OCI-M1 (cell line): ENCODE results near the gene TENM3.
A peak's percentile ranks its signal among the peaks of the same experiment; 100 is the strongest.

Source experiments
- DNase-seq: peaks from one replicate; lab custom pipeline; 2025; lab: John Stamatoyannopoulos, UW

Gene TENM3

GRCh38 chr4:182624281-182624680, 381.1 kb downstream of the TENM3 start:
- no peak for DNase-seq

GRCh38 chr4:182625193-182625592, 382.0 kb downstream of the TENM3 start:
- no peak for DNase-seq

GRCh38 chr4:182627996-182628395, 384.8 kb downstream of the TENM3 start:
- DNase-seq, result no peak

GRCh38 chr4:182628544-182628943, 385.3 kb downstream of the TENM3 start:
- no peak for DNase-seq

GRCh38 chr4:182629096-182629495, 385.9 kb downstream of the TENM3 start:
- DNase-seq, result no peak

GRCh38 chr4:182640491-182640890, 397.3 kb downstream of the TENM3 start:
- DNase-seq, result no peak

GRCh38 chr4:182640932-182641331, 397.7 kb downstream of the TENM3 start:
- DNase-seq, result peak; percentile 54

- peak; percentile 77 for DNase-seq
Measured at GRCh38 chr4:182642831-182643230, 399.6 kb downstream of the TENM3 start.

GRCh38 chr4:182643801-182644682, 400.8 kb downstream of the TENM3 start:
- DNase-seq, result no peak

GRCh38 chr4:182644683-182645050, 401.5 kb downstream of the TENM3 start:
- no peak for DNase-seq

- DNase-seq, result no peak
Measured at GRCh38 chr4:182645511-182645910, 402.3 kb downstream of the TENM3 start.

- DNase-seq, result no peak
Measured at GRCh38 chr4:182647646-182648300, 404.6 kb downstream of the TENM3 start.

- DNase-seq, result no peak
Measured at GRCh38 chr4:182648766-182649165, 405.6 kb downstream of the TENM3 start.

GRCh38 chr4:182649698-182650477, 406.7 kb downstream of the TENM3 start:
- DNase-seq, result no peak

GRCh38 chr4:182653596-182653995, 410.4 kb downstream of the TENM3 start:
- no peak for DNase-seq

- DNase-seq, result no peak
Measured at GRCh38 chr4:182655340-182655739, 412.1 kb downstream of the TENM3 start.

GRCh38 chr4:182662551-182662950, 419.3 kb downstream of the TENM3 start:
- no peak for DNase-seq

- DNase-seq, result no peak
Measured at GRCh38 chr4:182671231-182671630, 428.0 kb downstream of the TENM3 start.

- no peak for DNase-seq
Measured at GRCh38 chr4:182671749-182672148, 428.5 kb downstream of the TENM3 start.

- no peak for DNase-seq
Measured at GRCh38 chr4:182678590-182678989, 435.4 kb downstream of the TENM3 start.

- DNase-seq, result no peak
Measured at GRCh38 chr4:182679533-182679932, 436.3 kb downstream of the TENM3 start.

GRCh38 chr4:182680234-182680653, 437.0 kb downstream of the TENM3 start:
- DNase-seq, result no peak

- DNase-seq, result no peak
Measured at GRCh38 chr4:182683661-182684060, 440.5 kb downstream of the TENM3 start.
